Breast epithelium (tissue), 3 donors: ENCODE data around the gene FSIP1.

Experiments
- POLR2A ChIP-seq: fragments of 450-650 bp; IDR thresholded peaks from one replicate; pipeline ENCODE4 v1.6.1; 2016; ENCODE audit warnings: antibody characterized with exemption, mild to moderate bottlenecking, moderate library complexity
- TF ChIP-seq, protein P1 (sequence below), 3 donors: fragments of 450-650 bp; IDR thresholded peaks; one replicate each; pipeline ENCODE4 v1.5.1; 2016 to 2017; ENCODE audit warnings: antibody characterized with exemption in 3 of 3, mild to moderate bottlenecking in 3 of 3, moderate library complexity in 3 of 3

DNA sequence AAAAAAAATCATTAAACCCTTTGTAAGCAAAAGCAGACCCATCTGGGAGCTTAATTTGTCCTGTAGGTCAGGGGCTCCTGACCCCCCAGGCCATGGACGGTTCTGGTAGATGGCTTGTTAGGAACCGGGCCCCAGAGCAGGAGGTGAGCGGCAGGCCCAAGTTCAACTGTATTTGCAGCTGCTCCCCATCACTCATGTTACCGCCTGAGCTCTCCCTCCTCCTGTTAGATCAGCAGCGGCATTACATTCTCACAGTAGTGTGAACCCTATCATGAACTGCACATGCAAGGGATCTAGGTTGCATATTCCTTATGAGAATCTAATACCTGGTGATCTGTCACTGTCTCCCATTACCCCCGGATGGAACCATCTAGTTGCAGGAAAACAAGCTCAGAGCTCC is 60.7 kb downstream of the FSIP1 start:
- no peak for TF ChIP-seq POLR2A
- TF ChIP-seq, protein P1, sequence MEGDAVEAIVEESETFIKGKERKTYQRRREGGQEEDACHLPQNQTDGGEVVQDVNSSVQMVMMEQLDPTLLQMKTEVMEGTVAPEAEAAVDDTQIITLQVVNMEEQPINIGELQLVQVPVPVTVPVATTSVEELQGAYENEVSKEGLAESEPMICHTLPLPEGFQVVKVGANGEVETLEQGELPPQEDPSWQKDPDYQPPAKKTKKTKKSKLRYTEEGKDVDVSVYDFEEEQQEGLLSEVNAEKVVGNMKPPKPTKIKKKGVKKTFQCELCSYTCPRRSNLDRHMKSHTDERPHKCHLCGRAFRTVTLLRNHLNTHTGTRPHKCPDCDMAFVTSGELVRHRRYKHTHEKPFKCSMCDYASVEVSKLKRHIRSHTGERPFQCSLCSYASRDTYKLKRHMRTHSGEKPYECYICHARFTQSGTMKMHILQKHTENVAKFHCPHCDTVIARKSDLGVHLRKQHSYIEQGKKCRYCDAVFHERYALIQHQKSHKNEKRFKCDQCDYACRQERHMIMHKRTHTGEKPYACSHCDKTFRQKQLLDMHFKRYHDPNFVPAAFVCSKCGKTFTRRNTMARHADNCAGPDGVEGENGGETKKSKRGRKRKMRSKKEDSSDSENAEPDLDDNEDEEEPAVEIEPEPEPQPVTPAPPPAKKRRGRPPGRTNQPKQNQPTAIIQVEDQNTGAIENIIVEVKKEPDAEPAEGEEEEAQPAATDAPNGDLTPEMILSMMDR (IDR thresholded peaks at IDR 0.05): no peak
